H1 (cell line): ENCODE results near the gene MRPS6. TPM values are rescaled to one million over a fixed set of nuclear protein-coding genes. Genes with fewer than 3 reads are reported as not detected.

ENCODE experiments used
- CTCF ChIA-PET: fragments of 300-600 bp; sonication (Branson Sonifier 250); formaldehyde crosslinking; loops from one replicate; lab custom pipeline; 2021; ENCODE audit not compliant: partially characterized antibody; lab: Charles Lee
- POLR2A ChIA-PET: fragments of 300-600 bp; sonication (Branson Sonifier 250); formaldehyde crosslinking; loops from one replicate; lab custom pipeline; 2021; ENCODE audit warnings: inconsistent platforms; ENCODE audit not compliant: partially characterized antibody; lab: Charles Lee
- DNase-seq, 2 experiments: peaks; one replicate each; pipeline versions ENCODE4 v3.0.0 to v3.0.0-alpha.2; 2010 to 2022; ENCODE audit warnings: low spot score in 2 of 2, low read depth in 1 of 2, mixed read lengths in 1 of 2
- FAIRE-seq: peaks from 2 replicates; lab custom pipeline; 2011; peaks lifted over from hg19 to GRCh38; lab: Jason Lieb, UNC
- H2AFZ ChIP-seq: 2 replicates; pipeline ENCODE4 v1.8.1; 2012; ENCODE audit warnings: low read length, inconsistent platforms
- H2AK5ac ChIP-seq: 2 replicates; pipeline ENCODE4 v1.6.1; 2013; ENCODE audit warnings: low read depth, low read length
- H2BK120ac ChIP-seq: replicated peaks from 2 replicates; pipeline ENCODE3; 2013; ENCODE audit warnings: low read depth, low read length, inconsistent platforms
- H2BK12ac ChIP-seq: 2 replicates; pipeline ENCODE4 v1.6.1; 2013; ENCODE audit warnings: low read depth, low read length
- H2BK15ac ChIP-seq: 2 replicates; pipeline ENCODE4 v1.6.1; 2013; ENCODE audit warnings: low read length
- H2BK20ac ChIP-seq: 2 replicates; pipeline ENCODE4 v1.6.1; 2013; ENCODE audit warnings: low read length
- H2BK5ac ChIP-seq: 2 replicates; pipeline ENCODE4 v1.6.1; 2013; ENCODE audit warnings: low read depth, low read length
- H3K14ac ChIP-seq: 2 replicates; pipeline ENCODE4 v1.6.1; 2013; ENCODE audit warnings: inconsistent platforms; ENCODE audit not compliant: insufficient read length
- H3K18ac ChIP-seq: 2 replicates; pipeline ENCODE4 v1.6.1; 2013; ENCODE audit warnings: low read length; ENCODE audit errors: extremely low read depth
- H3K23ac ChIP-seq: 2 replicates; pipeline ENCODE4 v1.6.1; 2013; ENCODE audit warnings: inconsistent platforms; ENCODE audit not compliant: insufficient read length
- H3K23me2 ChIP-seq: 2 replicates; pipeline ENCODE4 v1.6.1; 2013; ENCODE audit warnings: low read depth, low read length
- H3K27ac ChIP-seq: 2 replicates; pipeline ENCODE4 v1.6.1; 2011; ENCODE audit warnings: low read depth, low read length, inconsistent platforms
- H3K27me3 ChIP-seq, 4 experiments: replicated peaks in 1 of 4; 1 replicate in 1 of 4; 2 replicates in 3 of 4; pipeline versions ENCODE4 v1.6.1 to v1.8.1; 2011 to 2013; ENCODE audit warnings: low read length in 3 of 4, mild to moderate bottlenecking in 3 of 4, inconsistent platforms in 2 of 4, mixed read lengths in 2 of 4, moderate library complexity in 1 of 4; ENCODE audit not compliant: control insufficient read depth in 3 of 4, insufficient read depth in 3 of 4; ENCODE audit errors: extremely low read depth in 1 of 4
- H3K36me3 ChIP-seq, 4 experiments: 2 replicates each; pipeline versions ENCODE4 v1.6.1 to v1.8.1; 2011 to 2013; ENCODE audit warnings: mild to moderate bottlenecking in 4 of 4, low read length in 3 of 4, moderate library complexity in 2 of 4, control low read depth in 1 of 4, inconsistent platforms in 1 of 4; ENCODE audit not compliant: insufficient read depth in 4 of 4, control insufficient read depth in 2 of 4
- H3K4ac ChIP-seq: replicated peaks from 2 replicates; pipeline ENCODE3; 2013; ENCODE audit warnings: low read length, low read depth, mixed read lengths, inconsistent platforms; ENCODE audit not compliant: insufficient read length
- H3K4me1 ChIP-seq, 4 experiments: replicated peaks in 1 of 4; 1 replicate in 1 of 4; 2 replicates in 3 of 4; pipeline versions ENCODE4 v1.6.1 to v1.8.1; 2011 to 2013; ENCODE audit warnings: low read length in 3 of 4, inconsistent platforms in 2 of 4, mixed read lengths in 1 of 4; ENCODE audit not compliant: insufficient read depth in 4 of 4, control insufficient read depth in 3 of 4
- H3K4me2 ChIP-seq, 2 experiments: 2 replicates each; pipeline versions ENCODE4 v1.6.1 to v1.8.1; 2011 to 2013; ENCODE audit warnings: low read depth in 2 of 2, low read length in 2 of 2, control low read depth in 1 of 2, inconsistent platforms in 1 of 2, mild to moderate bottlenecking in 1 of 2; ENCODE audit not compliant: insufficient read depth in 1 of 2
- H3K4me3 ChIP-seq, 4 experiments: fragments of 200-600, 300-600 bp in 1 of 4; sonication (generic), shearing (Covaris generic), sonication (Bioruptor Twin) in 1 of 4; 2 replicates each; pipeline versions ENCODE4 v1.5.1 to v1.8.1; 2011 to 2016; ENCODE audit warnings: low read length in 4 of 4, low read depth in 3 of 4, control low read depth in 2 of 4, inconsistent platforms in 2 of 4, mild to moderate bottlenecking in 2 of 4, mixed read lengths in 1 of 4, moderate library complexity in 1 of 4; ENCODE audit not compliant: insufficient read depth in 2 of 4; ENCODE audit errors: extremely low read depth in 1 of 4
- H3K56ac ChIP-seq: replicated peaks from 2 replicates; pipeline ENCODE3; 2013; ENCODE audit warnings: low read depth, mild to moderate bottlenecking, mixed read lengths, low read length, inconsistent platforms; ENCODE audit not compliant: insufficient read length
- H3K79me1 ChIP-seq: 2 replicates; pipeline ENCODE4 v1.6.1; 2013; ENCODE audit warnings: low read depth, low read length, control low read depth
- H3K79me2 ChIP-seq, 2 experiments: 2 replicates each; pipeline versions ENCODE4 v1.6.1 to v1.8.1; 2012 to 2013; ENCODE audit warnings: low read length in 2 of 2, mild to moderate bottlenecking in 2 of 2, inconsistent platforms in 1 of 2; ENCODE audit not compliant: insufficient read depth in 2 of 2, control insufficient read depth in 1 of 2
- H3K9ac ChIP-seq, 4 experiments: replicated peaks in 1 of 4; 1 replicate in 1 of 4; 2 replicates in 3 of 4; pipeline versions ENCODE4 v1.6.1 to v1.8.1; 2011 to 2013; ENCODE audit warnings: low read depth in 3 of 4, low read length in 3 of 4, control low read depth in 2 of 4, mild to moderate bottlenecking in 2 of 4, moderate library complexity in 2 of 4, inconsistent platforms in 1 of 4; ENCODE audit errors: extremely low read depth in 1 of 4
- H3K9me3 ChIP-seq, 2 experiments: 2 replicates each; pipeline versions ENCODE4 v1.6.1 to v1.8.1; 2012 to 2013; ENCODE audit warnings: mild to moderate bottlenecking in 2 of 2, moderate library complexity in 2 of 2, control low read depth in 1 of 2, inconsistent platforms in 1 of 2, low read depth in 1 of 2, low read length in 1 of 2, mixed read lengths in 1 of 2; ENCODE audit not compliant: insufficient read depth in 2 of 2
- H4K20me1 ChIP-seq, 2 experiments: replicated peaks in 1 of 2; 2 replicates each; pipeline versions ENCODE3 to v1.8.1; 2011 to 2013; ENCODE audit warnings: inconsistent platforms in 2 of 2, low read length in 2 of 2, mild to moderate bottlenecking in 1 of 2; ENCODE audit not compliant: insufficient read depth in 2 of 2, control insufficient read depth in 1 of 2
- H4K5ac ChIP-seq: 2 replicates; pipeline ENCODE4 v1.6.1; 2013; ENCODE audit warnings: low read length, low read depth, mixed read lengths, inconsistent platforms; ENCODE audit not compliant: insufficient read length
- H4K8ac ChIP-seq: 2 replicates; pipeline ENCODE4 v1.8.0; 2013; ENCODE audit warnings: mild to moderate bottlenecking, moderate library complexity, low read length, inconsistent platforms; ENCODE audit not compliant: insufficient read depth; ENCODE audit errors: extremely low read depth
- H4K91ac ChIP-seq: replicated peaks from 2 replicates; pipeline ENCODE3; 2013; ENCODE audit warnings: low read length, mixed read lengths, inconsistent platforms; ENCODE audit not compliant: insufficient read length
- ASH2L ChIP-seq: fragments of 200-600, 300-600 bp; sonication (generic); IDR thresholded peaks from one replicate; pipeline ENCODE4 v1.7.1; 2017; ENCODE audit warnings: low read length
- KDM1A ChIP-seq: fragments of 200-600, 300-600 bp; sonication (generic); IDR thresholded peaks from 2 replicates; pipeline ENCODE4 v1.7.1; 2016; ENCODE audit warnings: mild to moderate bottlenecking, low read length, borderline replicate concordance
- SIX5 ChIP-seq: IDR thresholded peaks from 2 replicates; pipeline ENCODE4 v1.6.1; 2011; ENCODE audit warnings: mild to moderate bottlenecking, low read depth, low read length
- SP1 ChIP-seq: IDR thresholded peaks from 2 replicates; pipeline ENCODE4 v1.6.1; 2011; ENCODE audit warnings: low read depth, low read length
- SRF ChIP-seq: IDR thresholded peaks from 2 replicates; pipeline ENCODE4 v1.6.1; 2011; ENCODE audit warnings: mild to moderate bottlenecking, low read depth, low read length, moderate library complexity
- SUZ12 ChIP-seq: fragments of 200-600 bp; sonication (generic); IDR thresholded peaks from 2 replicates; pipeline ENCODE4 v1.6.1; 2012; ENCODE audit warnings: mild to moderate bottlenecking, inconsistent platforms, low read length, moderate library complexity, mixed read lengths
- WGBS, 2 experiments: shearing (Covaris generic) in 1 of 2; methylation state at CpG; one replicate each; pipeline versions ENCODE4 v1.1.6 to v1.1.7; 2013 to 2015; ENCODE audit warnings: low lambda C conversion rate in 2 of 2, mixed read lengths in 2 of 2, inconsistent platforms in 1 of 2, low coverage in 1 of 2, missing lambda C conversion rate in 1 of 2; ENCODE audit not compliant: insufficient replicate concordance in 2 of 2, insufficient coverage in 1 of 2, insufficient read length in 1 of 2; ENCODE audit errors: extremely low coverage in 1 of 2, missing lambda C conversion rate in 1 of 2; 5-methylcytosine and 5-hydroxymethylcytosine counted together
- polyA plus RNA-seq, 7 experiments: library from polyadenylated mRNA; depleted of rRNA in 3 of 7; stranded (reverse) in 5 of 7; unstranded in 2 of 7; fragments of >200 nt in 5 of 7; fragments of 200-250 nt in 2 of 7; gene quantifications; 1 replicate in 5 of 7; 2 replicates in 1 of 7; 4 replicates in 1 of 7; pipeline versions ENCODE4 v1.2.1 to v1.2.3, GENCODE V29; 2011 to 2013; ENCODE audit warnings: missing spikeins in 2 of 7, mixed read lengths in 2 of 7
- total RNA-seq: library from RNA; stranded (reverse); fragmentation: NEBNext Ultra II Directional; extraction: Animal tissue kit (Norgen Biotek cat#: 25700); gene quantifications from 2 replicates; pipeline ENCODE4 v1.2.1, GENCODE V29; 2021

MRPS6 gene
- total and polyA plus RNA-seq, 2 of the 8 experiments (the other 6 are each of a cell fraction or from before 2014, with no cell fraction given) = 62.7 to 156 TPM

DNA sequence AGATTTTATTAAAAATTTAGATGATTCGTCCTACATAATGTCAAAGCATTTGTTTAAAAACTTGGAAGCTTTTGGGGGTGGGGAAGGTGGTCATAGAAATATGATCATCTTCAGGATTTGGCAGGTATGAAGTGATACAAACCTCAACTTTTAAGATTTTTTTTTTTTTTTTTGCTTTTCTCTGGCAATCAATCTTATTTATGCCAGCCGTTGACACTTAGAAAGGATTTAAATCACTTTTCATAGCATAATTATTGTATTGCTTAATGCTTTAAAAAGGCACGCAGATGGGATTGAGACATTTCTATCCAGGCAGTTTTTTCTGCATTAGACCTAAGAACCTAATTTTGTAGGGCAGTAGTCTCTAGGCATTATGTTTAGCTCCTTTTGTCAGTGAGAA, 19.7 kb downstream of the MRPS6 start:
- H3K18ac ChIP-seq = no peak overlapping the region
- H3K9ac ChIP-seq = no peak overlapping the region
- H3K27ac ChIP-seq = no peak overlapping the region
- H2AFZ ChIP-seq = no peak overlapping the region
- H4K91ac ChIP-seq = no peak overlapping the region
- no peak for FAIRE-seq
- peaks cover 0 to 20% (median 12%) of the 10 kb centered on the region in 4 experiments; a peak in 5 of 8 replicates for H3K36me3 ChIP-seq
- H2BK15ac ChIP-seq = no peak overlapping the region
- TF ChIP-seq KDM1A = no peak
- no peak for TF ChIP-seq SRF
- no peak for TF ChIP-seq SIX5
- no peak for TF ChIP-seq SUZ12
- no peak for TF ChIP-seq SP1
- no peak for TF ChIP-seq ASH2L
- H3K4ac ChIP-seq = no peak overlapping the region
- H3K79me2 ChIP-seq = peaks cover 8 to 98% of the 10 kb centered on the region in 2 experiments; a peak in 3 of 4 replicates
- no peak overlapping the region for H3K23ac ChIP-seq
- H3K4me1 ChIP-seq = peaks cover 0 to 9% (median 2%) of the 10 kb centered on the region in 4 experiments; a peak in 2 of 7 replicates
- no peak overlapping the region for H3K4me2 ChIP-seq
- H2BK12ac ChIP-seq = no peak overlapping the region
- peaks cover 16 to 18% of the 10 kb centered on the region in 2 experiments for H4K20me1 ChIP-seq
- H3K4me3 ChIP-seq = no peak overlapping the region
- H4K8ac ChIP-seq = no peak overlapping the region
- no peak overlapping the region for H4K5ac ChIP-seq
- DNase-seq = no peak
- H3K9me3 ChIP-seq = no peaks in the 10 kb centered on the region
- H3K27me3 ChIP-seq = no peaks in the 10 kb centered on the region
- no peak overlapping the region for H3K14ac ChIP-seq
- WGBS, 2 experiments = 90% methylated on average over 3 of the region's 3 CpGs; no CpG with 5 or more reads in 1 of the 2 experiments
- H3K79me1 ChIP-seq = peaks cover 15% of the 10 kb centered on the region
- ChIA-PET CTCF (interaction anchor here (0.5 to 7.4 kb wide), 21 partner anchors 12 to 479 kb away, joined by 3 to 103 read pairs (median 4); no protein-coding TSS in a partner anchor), POLR2A (interaction anchor here (1.2 kb wide), 1 partner anchor 19 kb away, joined by 4 read pairs; the partner anchor contains the start of genes MRPS6 and SLC5A3)
- H3K23me2 ChIP-seq = no peaks in the 10 kb centered on the region
- no peak overlapping the region for H2AK5ac ChIP-seq
- no peak overlapping the region for H2BK20ac ChIP-seq
- H2BK120ac ChIP-seq = no peak overlapping the region
- H3K56ac ChIP-seq = no peak overlapping the region
- H2BK5ac ChIP-seq = no peak overlapping the region
